Lower lobe of right lung (tissue), 2 donors: ENCODE data around the gene LPP. TPM values are rescaled to one million over a fixed set of nuclear protein-coding genes. Genes with fewer than 3 reads are reported as not detected.

Experiments used
- ATAC-seq, 2 donors: fragments of 200-7000 bp; cut with Tn5 transposase; one replicate each; pipeline ENCODE4 v1.9.1; 2020 to 2022; ENCODE audit warnings: mild to moderate bottlenecking in 2 of 2, moderate library complexity in 2 of 2
- DNase-seq: peaks from one replicate; pipeline ENCODE4 v3.0.0-alpha.2; 2020
- H3K27ac ChIP-seq: fragments of 200-600 bp; one replicate; pipeline ENCODE4 v1.8.0; 2022
- H3K27me3 ChIP-seq: fragments of 200-600 bp; one replicate; pipeline ENCODE4 v1.8.0; 2022; ENCODE audit warnings: low read depth
- H3K36me3 ChIP-seq: fragments of 200-600 bp; one replicate; pipeline ENCODE4 v1.8.0; 2022; ENCODE audit warnings: mild to moderate bottlenecking
- H3K4me1 ChIP-seq: fragments of 200-600 bp; one replicate; pipeline ENCODE4 v1.8.0; 2022
- H3K4me3 ChIP-seq: fragments of 200-600 bp; one replicate; pipeline ENCODE4 v1.8.0; 2022; ENCODE audit warnings: mild to moderate bottlenecking
- H3K9me3 ChIP-seq: fragments of 200-600 bp; one replicate; pipeline ENCODE4 v1.8.0; 2022
- CTCF ChIP-seq: fragments of 200-600 bp; IDR thresholded peaks from one replicate; pipeline ENCODE4 v1.8.0; 2022; ENCODE audit warnings: antibody characterized with exemption, mild to moderate bottlenecking
- intact Hi-C: fragments of 100-400 bp; cut with DNase I; formaldehyde crosslinking; loops from one replicate; pipeline ENCODE4 v1.11.0; 2022
- total RNA-seq: library from RNA; stranded (reverse); fragmentation: NEBNext Ultra II Directional; extraction: Animal tissue kit (Norgen Biotek cat#: 25700); gene quantifications from one replicate; pipeline ENCODE4 v1.2.1, GENCODE V29; 2021
- donor health status: DM: no; HTN: yes; CAD: no; lungs with severe emphysema.

Gene LPP
- total RNA-seq, 1 donor from 2014 or later: 180 TPM

- no peaks in the 10 kb centered on the region for H3K36me3 ChIP-seq
- ATAC-seq (no peak), DNase-seq (no peak)
- H3K27ac ChIP-seq: no peak overlapping the region
- TF ChIP-seq CTCF: no peak
- H3K4me1 ChIP-seq: peaks cover 13% of the 10 kb centered on the region
- no peaks in the 10 kb centered on the region for H3K9me3 ChIP-seq
- H3K27me3 ChIP-seq: no peaks in the 10 kb centered on the region
- no peak overlapping the region for H3K4me3 ChIP-seq
- intact Hi-C loops: no loop called here
Measured at GRCh38 chr3:188706599-188706998, 552.6 kb downstream of the LPP start.

- H3K4me1 ChIP-seq: peaks cover 23% of the 10 kb centered on the region
- intact Hi-C loops: no loop called here
- H3K4me3 ChIP-seq: no peak overlapping the region
- H3K27me3 ChIP-seq: no peaks in the 10 kb centered on the region
- no peaks in the 10 kb centered on the region for H3K36me3 ChIP-seq
- no peaks in the 10 kb centered on the region for H3K9me3 ChIP-seq
- no peak for ATAC-seq
- no peak for DNase-seq
- no peak for TF ChIP-seq CTCF
- H3K27ac ChIP-seq: no peak overlapping the region
Measured at GRCh38 chr3:188707381-188708288, 553.7 kb downstream of the LPP start.

- Histone ChIP-seq H3K27me3 (no peaks in the 10 kb centered on the region), H3K4me3 (no peak overlapping the region), H3K9me3 (no peaks in the 10 kb centered on the region), H3K27ac (peak overlapping the region; percentile 67), H3K4me1 (peaks cover 27% of the 10 kb centered on the region), H3K36me3 (no peaks in the 10 kb centered on the region)
- ATAC-seq (peak; percentile 65 to 79), DNase-seq (no peak)
- TF ChIP-seq CTCF: no peak
- intact Hi-C loops: no loop called here
Measured at GRCh38 chr3:188711881-188712247, 557.9 kb downstream of the LPP start.

- no peaks in the 10 kb centered on the region for H3K27me3 ChIP-seq
- no peaks in the 10 kb centered on the region for H3K36me3 ChIP-seq
- H3K9me3 ChIP-seq: no peaks in the 10 kb centered on the region
- DNase-seq: no peak
- peaks cover 22% of the 10 kb centered on the region for H3K4me1 ChIP-seq
- H3K27ac ChIP-seq: peak overlapping the region; percentile 67
- peak; percentile 84 to 94 for ATAC-seq
- no peak for TF ChIP-seq CTCF
- intact Hi-C loops: no loop called here
- no peak overlapping the region for H3K4me3 ChIP-seq
Measured at GRCh38 chr3:188712248-188712924, 558.4 kb downstream of the LPP start.

GRCh38 chr3:188712991-188713390 lies 559.0 kb downstream of the LPP start:
- Histone ChIP-seq H3K4me1 (peaks cover 19% of the 10 kb centered on the region), H3K4me3 (no peak overlapping the region), H3K27me3 (no peaks in the 10 kb centered on the region), H3K27ac (no peak overlapping the region), H3K36me3 (no peaks in the 10 kb centered on the region), H3K9me3 (no peaks in the 10 kb centered on the region)
- TF ChIP-seq CTCF: no peak
- intact Hi-C loops: no loop called here
- DNase-seq (no peak), ATAC-seq (peak in 1 of 2 donors; percentile 33)
